Measurements from ENCODE around the gene PLSCR2.

The PLSCR2 gene

GRCh38 chr3:146471012-146471411 lies 1.7 kb upstream of the PLSCR2 start:
- Histone ChIP-seq H3F3A (ENCODE audit: low read depth) (no peaks in the 10 kb centered on the region), H4K20me1 (ENCODE audit: insufficient read depth, low read length, poor library complexity, severe bottlenecking) (no peaks in the 10 kb centered on the region), H3K4me2 (ENCODE audit: low read depth, low read length, poor library complexity, severe bottlenecking) (no peak overlapping the region), H3K27me3 (ENCODE audit: insufficient read depth, low read length, poor library complexity, severe bottlenecking) (no peaks in the 10 kb centered on the region), H3K4me3 (ENCODE audit: low read length, poor library complexity, severe bottlenecking) (no peak overlapping the region), H3K4me1 (ENCODE audit: insufficient read depth, low read length, poor library complexity, severe bottlenecking) (no peaks in the 10 kb centered on the region), H3K9me3 (ENCODE audit: insufficient read depth, low read depth, low read length) (no peaks in the 10 kb centered on the region), H3K9ac (ENCODE audit: low read depth, low read length, poor library complexity, severe bottlenecking) (no peak overlapping the region), H3K9me2 (replicated peaks; ENCODE audit: low read depth, low read length) (no peaks in the 10 kb centered on the region), H3K36me3 (ENCODE audit: insufficient read depth, low read length) (no peaks in the 10 kb centered on the region), H3K79me2 (ENCODE audit: insufficient read depth, low read length) (no peaks in the 10 kb centered on the region), H2AFZ (ENCODE audit: low read length) (no peak overlapping the region)
- no peak for TF ChIP-seq EZH2phosphoT487 (IDR thresholded peaks at IDR 0.05; ENCODE audit: borderline replicate concordance)

GRCh38 chr3:146470425-146470990 lies 1.1 kb upstream of the PLSCR2 start:
- H4K20me1 ChIP-seq (ENCODE audit: insufficient read depth, low read length, poor library complexity, severe bottlenecking): no peaks in the 10 kb centered on the region
- no peaks in the 10 kb centered on the region for H3K4me1 ChIP-seq (ENCODE audit: insufficient read depth, low read length, poor library complexity, severe bottlenecking)
- H3K9me3 ChIP-seq (ENCODE audit: insufficient read depth, low read depth, low read length): no peaks in the 10 kb centered on the region
- H3K36me3 ChIP-seq (ENCODE audit: insufficient read depth, low read length): no peaks in the 10 kb centered on the region
- H3F3A ChIP-seq (ENCODE audit: low read depth): no peaks in the 10 kb centered on the region
- H3K9me2 ChIP-seq (replicated peaks; ENCODE audit: low read depth, low read length): no peaks in the 10 kb centered on the region
- TF ChIP-seq, protein P1, sequence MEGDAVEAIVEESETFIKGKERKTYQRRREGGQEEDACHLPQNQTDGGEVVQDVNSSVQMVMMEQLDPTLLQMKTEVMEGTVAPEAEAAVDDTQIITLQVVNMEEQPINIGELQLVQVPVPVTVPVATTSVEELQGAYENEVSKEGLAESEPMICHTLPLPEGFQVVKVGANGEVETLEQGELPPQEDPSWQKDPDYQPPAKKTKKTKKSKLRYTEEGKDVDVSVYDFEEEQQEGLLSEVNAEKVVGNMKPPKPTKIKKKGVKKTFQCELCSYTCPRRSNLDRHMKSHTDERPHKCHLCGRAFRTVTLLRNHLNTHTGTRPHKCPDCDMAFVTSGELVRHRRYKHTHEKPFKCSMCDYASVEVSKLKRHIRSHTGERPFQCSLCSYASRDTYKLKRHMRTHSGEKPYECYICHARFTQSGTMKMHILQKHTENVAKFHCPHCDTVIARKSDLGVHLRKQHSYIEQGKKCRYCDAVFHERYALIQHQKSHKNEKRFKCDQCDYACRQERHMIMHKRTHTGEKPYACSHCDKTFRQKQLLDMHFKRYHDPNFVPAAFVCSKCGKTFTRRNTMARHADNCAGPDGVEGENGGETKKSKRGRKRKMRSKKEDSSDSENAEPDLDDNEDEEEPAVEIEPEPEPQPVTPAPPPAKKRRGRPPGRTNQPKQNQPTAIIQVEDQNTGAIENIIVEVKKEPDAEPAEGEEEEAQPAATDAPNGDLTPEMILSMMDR (conservative IDR thresholded peaks at IDR 0.05; ENCODE audit: low read length): no peak
- TF ChIP-seq EZH2phosphoT487 (IDR thresholded peaks at IDR 0.05; ENCODE audit: borderline replicate concordance): no peak
- H3K4me3 ChIP-seq (ENCODE audit: low read length, poor library complexity, severe bottlenecking): no peak overlapping the region
- no peak overlapping the region for H3K9ac ChIP-seq (ENCODE audit: low read depth, low read length, poor library complexity, severe bottlenecking)
- H3K27me3 ChIP-seq (ENCODE audit: insufficient read depth, low read length, poor library complexity, severe bottlenecking): no peaks in the 10 kb centered on the region
- H2AFZ ChIP-seq (ENCODE audit: low read length): no peak overlapping the region
- no peaks in the 10 kb centered on the region for H3K79me2 ChIP-seq (ENCODE audit: insufficient read depth, low read length)
- H3K4me2 ChIP-seq (ENCODE audit: low read depth, low read length, poor library complexity, severe bottlenecking): no peak overlapping the region

- no peak for TF ChIP-seq EZH2phosphoT487 (IDR thresholded peaks at IDR 0.05; ENCODE audit: borderline replicate concordance)
- TF ChIP-seq, protein P1 (conservative IDR thresholded peaks at IDR 0.05; ENCODE audit: low read length): no peak
- Histone ChIP-seq H3K4me2 (ENCODE audit: low read depth, low read length, poor library complexity, severe bottlenecking) (no peak overlapping the region), H3K9me3 (ENCODE audit: insufficient read depth, low read depth, low read length) (no peaks in the 10 kb centered on the region), H3K9me2 (replicated peaks; ENCODE audit: low read depth, low read length) (no peaks in the 10 kb centered on the region), H3F3A (ENCODE audit: low read depth) (no peaks in the 10 kb centered on the region), H3K4me3 (ENCODE audit: low read length, poor library complexity, severe bottlenecking) (no peak overlapping the region), H3K27me3 (ENCODE audit: insufficient read depth, low read length, poor library complexity, severe bottlenecking) (no peaks in the 10 kb centered on the region), H2AFZ (ENCODE audit: low read length) (no peak overlapping the region), H3K9ac (ENCODE audit: low read depth, low read length, poor library complexity, severe bottlenecking) (no peak overlapping the region), H3K4me1 (ENCODE audit: insufficient read depth, low read length, poor library complexity, severe bottlenecking) (no peaks in the 10 kb centered on the region), H3K36me3 (ENCODE audit: insufficient read depth, low read length) (no peaks in the 10 kb centered on the region), H3K79me2 (ENCODE audit: insufficient read depth, low read length) (no peaks in the 10 kb centered on the region), H4K20me1 (ENCODE audit: insufficient read depth, low read length, poor library complexity, severe bottlenecking) (no peaks in the 10 kb centered on the region)
Observed at GRCh38 chr3:146468671-146469149, 651 bp downstream of the PLSCR2 start.

DNA sequence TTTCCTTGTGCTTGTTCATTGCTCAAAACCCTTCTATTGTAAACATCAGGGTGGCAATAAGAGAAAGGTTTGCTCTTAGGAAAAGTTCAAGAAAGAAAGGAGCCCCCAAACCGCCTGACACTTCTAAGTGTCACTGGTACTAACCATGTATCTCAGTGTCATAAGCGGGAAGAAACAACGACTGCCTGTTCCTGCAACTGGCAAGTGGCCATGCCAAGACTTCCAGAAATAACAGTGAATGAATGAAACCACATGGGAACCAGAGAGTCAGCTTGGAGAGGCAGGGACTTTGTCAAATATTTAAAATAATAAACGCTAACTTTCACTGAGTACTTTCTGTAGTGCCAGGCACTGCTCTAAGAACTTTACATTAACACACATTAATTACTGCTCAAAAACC lies 1.1 kb downstream of the PLSCR2 start:
- H3K9ac ChIP-seq (ENCODE audit: low read depth, low read length, poor library complexity, severe bottlenecking): no peak overlapping the region
- no peaks in the 10 kb centered on the region for H3K27me3 ChIP-seq (ENCODE audit: insufficient read depth, low read length, poor library complexity, severe bottlenecking)
- H3K79me2 ChIP-seq (ENCODE audit: insufficient read depth, low read length): no peaks in the 10 kb centered on the region
- H3K4me3 ChIP-seq (ENCODE audit: low read length, poor library complexity, severe bottlenecking): no peak overlapping the region
- H3K36me3 ChIP-seq (ENCODE audit: insufficient read depth, low read length): no peaks in the 10 kb centered on the region
- H3K9me3 ChIP-seq (ENCODE audit: insufficient read depth, low read depth, low read length): no peaks in the 10 kb centered on the region
- H3F3A ChIP-seq (ENCODE audit: low read depth): no peaks in the 10 kb centered on the region
- H4K20me1 ChIP-seq (ENCODE audit: insufficient read depth, low read length, poor library complexity, severe bottlenecking): no peaks in the 10 kb centered on the region
- no peaks in the 10 kb centered on the region for H3K4me1 ChIP-seq (ENCODE audit: insufficient read depth, low read length, poor library complexity, severe bottlenecking)
- no peak overlapping the region for H3K4me2 ChIP-seq (ENCODE audit: low read depth, low read length, poor library complexity, severe bottlenecking)
- H3K9me2 ChIP-seq (replicated peaks; ENCODE audit: low read depth, low read length): no peaks in the 10 kb centered on the region
- TF ChIP-seq, protein P1 (conservative IDR thresholded peaks at IDR 0.05; ENCODE audit: low read length): no peak
- TF ChIP-seq EZH2phosphoT487 (IDR thresholded peaks at IDR 0.05; ENCODE audit: borderline replicate concordance): no peak
- H2AFZ ChIP-seq (ENCODE audit: low read length): no peak overlapping the region
